Measurements from ENCODE around the gene CCT8.
"Not testable (repeated sequence)": the region's sequence is repeated elsewhere in the genome, so short reads cannot be mapped to it uniquely, and the experiment has no call there.

The CCT8 gene

GRCh38 chr21:29084372-29084771 lies 10.9 kb upstream of the CCT8 start:
- Histone ChIP-seq H3K9me3 (ENCODE audit: control insufficient read depth, insufficient read depth, low read length) (no peaks in the 10 kb centered on the region), H3K4me1 (ENCODE audit: insufficient read depth, low read length) (0 out of 2 replicates have a peak, but pooled peaks cover 8% of the 10 kb centered on the region), H3K36me3 (ENCODE audit: insufficient read depth, low read length) (no peaks in the 10 kb centered on the region), H3K9ac (ENCODE audit: low read depth, low read length) (no peak overlapping the region)

- H3K9ac ChIP-seq (ENCODE audit: low read depth, low read length) = no peak overlapping the region
- no peaks in the 10 kb centered on the region for H3K9me3 ChIP-seq (ENCODE audit: control insufficient read depth, insufficient read depth, low read length)
- no peaks in the 10 kb centered on the region for H3K36me3 ChIP-seq (ENCODE audit: insufficient read depth, low read length)
- H3K4me1 ChIP-seq (ENCODE audit: insufficient read depth, low read length) = 0 out of 2 replicates have a peak, but pooled peaks cover 8% of the 10 kb centered on the region
Measured at GRCh38 chr21:29083306-29083705, 9.9 kb upstream of the CCT8 start.

- no peaks in the 10 kb centered on the region for H3K9me3 ChIP-seq (ENCODE audit: control insufficient read depth, insufficient read depth, low read length)
- no peaks in the 10 kb centered on the region for H3K36me3 ChIP-seq (ENCODE audit: insufficient read depth, low read length)
- H3K9ac ChIP-seq (ENCODE audit: low read depth, low read length) = no peak overlapping the region
- 0 out of 2 replicates have a peak, but pooled peaks cover 8% of the 10 kb centered on the region for H3K4me1 ChIP-seq (ENCODE audit: insufficient read depth, low read length)
Measured at GRCh38 chr21:29082046-29082815, 8.8 kb upstream of the CCT8 start.

GRCh38 chr21:29080454-29080941 lies 7.0 kb upstream of the CCT8 start:
- Histone ChIP-seq H3K4me1 (ENCODE audit: insufficient read depth, low read length) (0 out of 2 replicates have a peak, but pooled peaks cover under 1% of the 10 kb centered on the region), H3K9me3 (ENCODE audit: control insufficient read depth, insufficient read depth, low read length) (no peaks in the 10 kb centered on the region), H3K36me3 (ENCODE audit: insufficient read depth, low read length) (no peaks in the 10 kb centered on the region), H3K9ac (ENCODE audit: low read depth, low read length) (no peak overlapping the region)

- Histone ChIP-seq H3K36me3 (ENCODE audit: insufficient read depth, low read length) (no peaks in the 10 kb centered on the region), H3K4me1 (ENCODE audit: insufficient read depth, low read length) (no peaks in the 10 kb centered on the region), H3K9ac (ENCODE audit: low read depth, low read length) (no peak overlapping the region), H3K9me3 (ENCODE audit: control insufficient read depth, insufficient read depth, low read length) (no peaks in the 10 kb centered on the region)
Measured at GRCh38 chr21:29078869-29079767, 5.7 kb upstream of the CCT8 start.

GRCh38 chr21:29077651-29078090 lies 4.2 kb upstream of the CCT8 start:
- Histone ChIP-seq H3K36me3 (ENCODE audit: insufficient read depth, low read length) (no peaks in the 10 kb centered on the region), H3K9ac (ENCODE audit: low read depth, low read length) (peak overlapping the region; percentile 37), H3K9me3 (ENCODE audit: control insufficient read depth, insufficient read depth, low read length) (no peaks in the 10 kb centered on the region), H3K4me1 (ENCODE audit: insufficient read depth, low read length) (no peaks in the 10 kb centered on the region)

- H3K36me3 ChIP-seq (ENCODE audit: insufficient read depth, low read length); H3K9me3 ChIP-seq (ENCODE audit: control insufficient read depth, insufficient read depth, low read length); H3K4me1 ChIP-seq (ENCODE audit: insufficient read depth, low read length): not testable (repeated sequence)
- peak overlapping the region; percentile 37; the same call in 1 of the 2 replicates for H3K9ac ChIP-seq (ENCODE audit: low read depth, low read length)
Measured at GRCh38 chr21:29076731-29077640, 3.5 kb upstream of the CCT8 start.

- no peaks in the 10 kb centered on the region for H3K9me3 ChIP-seq (ENCODE audit: control insufficient read depth, insufficient read depth, low read length)
- peaks cover 7% of the 10 kb centered on the region; the same call in 1 of the 2 replicates for H3K4me1 ChIP-seq (ENCODE audit: insufficient read depth, low read length)
- H3K9ac ChIP-seq (ENCODE audit: low read depth, low read length) = no peak overlapping the region
- H3K36me3 ChIP-seq (ENCODE audit: insufficient read depth, low read length) = no peaks in the 10 kb centered on the region
Measured at GRCh38 chr21:29075706-29076466, 2.4 kb upstream of the CCT8 start.

GRCh38 chr21:29074783-29075182 lies 1.3 kb upstream of the CCT8 start:
- Histone ChIP-seq H3K4me1 (ENCODE audit: insufficient read depth, low read length) (peaks cover 7% of the 10 kb centered on the region; the same call in 1 of the 2 replicates), H3K36me3 (ENCODE audit: insufficient read depth, low read length) (no peaks in the 10 kb centered on the region), H3K9ac (ENCODE audit: low read depth, low read length) (no peak overlapping the region), H3K9me3 (ENCODE audit: control insufficient read depth, insufficient read depth, low read length) (no peaks in the 10 kb centered on the region)

GRCh38 chr21:29074007-29074376 lies 544 bp upstream of the CCT8 start:
- Histone ChIP-seq H3K4me1 (ENCODE audit: insufficient read depth, low read length) (peaks cover 7% of the 10 kb centered on the region; the same call in 1 of the 2 replicates), H3K9me3 (ENCODE audit: control insufficient read depth, insufficient read depth, low read length) (no peaks in the 10 kb centered on the region), H3K36me3 (ENCODE audit: insufficient read depth, low read length) (no peaks in the 10 kb centered on the region; the same call in 1 of the 2 replicates), H3K9ac (ENCODE audit: low read depth, low read length) (peak overlapping the region; percentile 93)

- Histone ChIP-seq H3K4me1 (ENCODE audit: insufficient read depth, low read length) (peaks cover 7% of the 10 kb centered on the region; the same call in 1 of the 2 replicates), H3K9me3 (ENCODE audit: control insufficient read depth, insufficient read depth, low read length) (no peaks in the 10 kb centered on the region), H3K9ac (ENCODE audit: low read depth, low read length) (peak overlapping the region; percentile 93), H3K36me3 (ENCODE audit: insufficient read depth, low read length) (no peaks in the 10 kb centered on the region; the same call in none of the 2 replicates)
Measured at GRCh38 chr21:29072873-29073221, 601 bp downstream of the CCT8 start.

GRCh38 chr21:29064850-29065481 lies 8.5 kb downstream of the CCT8 start:
- no peaks in the 10 kb centered on the region for H3K9me3 ChIP-seq (ENCODE audit: control insufficient read depth, insufficient read depth, low read length)
- no peak overlapping the region for H3K9ac ChIP-seq (ENCODE audit: low read depth, low read length)
- H3K4me1 ChIP-seq (ENCODE audit: insufficient read depth, low read length) = no peaks in the 10 kb centered on the region
- peaks cover 61% of the 10 kb centered on the region for H3K36me3 ChIP-seq (ENCODE audit: insufficient read depth, low read length)

GRCh38 chr21:29056538-29057050 lies 16.9 kb downstream of the CCT8 start:
- Histone ChIP-seq H3K4me1 (ENCODE audit: insufficient read depth, low read length) (no peaks in the 10 kb centered on the region), H3K36me3 (ENCODE audit: insufficient read depth, low read length) (peaks cover 27% of the 10 kb centered on the region), H3K9ac (ENCODE audit: low read depth, low read length) (no peak overlapping the region), H3K9me3 (ENCODE audit: control insufficient read depth, insufficient read depth, low read length) (0 out of 2 replicates have a peak, but pooled peaks cover 4% of the 10 kb centered on the region)
